Cardiac fibroblast (primary cell): ENCODE measurements around the gene NCKAP1.
"Not testable (repeated sequence)": the region's sequence is repeated elsewhere in the genome, so short reads cannot be mapped to it uniquely, and the experiment has no call there.

Experiments used
- DNase-seq, 2 donors: peaks; one replicate each; pipeline versions ENCODE4 v3.0.0 to v3.0.0-alpha.2; 2010; ENCODE audit warnings: low read depth in 2 of 2
- H3K4me3 ChIP-seq, 2 donors: replicated peaks in 1 of 2; 1 replicate in 1 of 2; 2 replicates in 1 of 2; pipeline ENCODE4 v1.5.1; 2011; ENCODE audit warnings: low read depth in 2 of 2, low read length in 2 of 2, mild to moderate bottlenecking in 2 of 2, moderate library complexity in 1 of 2
- TF ChIP-seq, protein P1 (sequence below): IDR thresholded peaks from one replicate; pipeline ENCODE4 v1.5.1; 2011; ENCODE audit warnings: low read depth, mild to moderate bottlenecking, low read length, inconsistent platforms

Gene NCKAP1

DNA sequence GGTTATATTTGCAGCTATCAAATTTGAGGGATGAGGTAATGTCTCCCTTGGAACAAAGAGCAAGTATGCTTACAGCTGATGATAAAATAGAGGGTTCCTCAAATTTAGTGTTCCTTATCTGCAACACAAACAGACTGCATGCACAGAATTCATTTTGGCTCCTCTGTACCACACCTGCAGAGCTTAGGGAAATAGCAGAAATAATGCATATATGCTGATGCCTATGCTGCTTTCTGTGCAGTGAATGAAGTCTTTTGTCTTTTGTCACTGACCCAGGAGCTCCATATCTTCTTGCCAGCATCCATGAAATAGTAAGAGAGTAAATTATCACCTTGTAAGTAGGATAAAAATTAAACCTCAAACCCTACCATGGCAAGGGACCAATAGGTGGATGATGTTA, 69.8 kb downstream of the NCKAP1 start:
- TF ChIP-seq, protein P1, sequence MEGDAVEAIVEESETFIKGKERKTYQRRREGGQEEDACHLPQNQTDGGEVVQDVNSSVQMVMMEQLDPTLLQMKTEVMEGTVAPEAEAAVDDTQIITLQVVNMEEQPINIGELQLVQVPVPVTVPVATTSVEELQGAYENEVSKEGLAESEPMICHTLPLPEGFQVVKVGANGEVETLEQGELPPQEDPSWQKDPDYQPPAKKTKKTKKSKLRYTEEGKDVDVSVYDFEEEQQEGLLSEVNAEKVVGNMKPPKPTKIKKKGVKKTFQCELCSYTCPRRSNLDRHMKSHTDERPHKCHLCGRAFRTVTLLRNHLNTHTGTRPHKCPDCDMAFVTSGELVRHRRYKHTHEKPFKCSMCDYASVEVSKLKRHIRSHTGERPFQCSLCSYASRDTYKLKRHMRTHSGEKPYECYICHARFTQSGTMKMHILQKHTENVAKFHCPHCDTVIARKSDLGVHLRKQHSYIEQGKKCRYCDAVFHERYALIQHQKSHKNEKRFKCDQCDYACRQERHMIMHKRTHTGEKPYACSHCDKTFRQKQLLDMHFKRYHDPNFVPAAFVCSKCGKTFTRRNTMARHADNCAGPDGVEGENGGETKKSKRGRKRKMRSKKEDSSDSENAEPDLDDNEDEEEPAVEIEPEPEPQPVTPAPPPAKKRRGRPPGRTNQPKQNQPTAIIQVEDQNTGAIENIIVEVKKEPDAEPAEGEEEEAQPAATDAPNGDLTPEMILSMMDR = no peak
- H3K4me3 ChIP-seq = no peak overlapping the region
- no peak for DNase-seq

DNA sequence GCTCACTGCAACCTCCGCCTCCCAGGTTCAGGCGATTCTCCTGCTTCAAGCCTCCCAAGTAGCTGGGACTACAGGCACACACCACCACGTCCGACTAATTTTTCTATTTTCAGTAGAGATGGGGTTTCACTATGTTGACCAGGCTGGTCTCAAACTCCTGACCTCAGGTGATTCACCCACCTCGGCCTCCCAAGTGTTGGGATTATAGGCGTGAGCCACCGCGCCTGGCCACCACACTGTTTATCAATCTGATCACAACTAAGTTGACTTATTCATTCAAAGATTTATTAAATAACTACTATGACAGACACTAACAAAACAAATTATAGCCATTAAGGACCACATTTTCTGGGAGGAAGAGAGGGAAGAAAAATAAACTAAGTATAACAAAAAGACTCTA, 71.9 kb downstream of the NCKAP1 start:
- not testable (repeated sequence) for DNase-seq, H3K4me3 ChIP-seq

DNA sequence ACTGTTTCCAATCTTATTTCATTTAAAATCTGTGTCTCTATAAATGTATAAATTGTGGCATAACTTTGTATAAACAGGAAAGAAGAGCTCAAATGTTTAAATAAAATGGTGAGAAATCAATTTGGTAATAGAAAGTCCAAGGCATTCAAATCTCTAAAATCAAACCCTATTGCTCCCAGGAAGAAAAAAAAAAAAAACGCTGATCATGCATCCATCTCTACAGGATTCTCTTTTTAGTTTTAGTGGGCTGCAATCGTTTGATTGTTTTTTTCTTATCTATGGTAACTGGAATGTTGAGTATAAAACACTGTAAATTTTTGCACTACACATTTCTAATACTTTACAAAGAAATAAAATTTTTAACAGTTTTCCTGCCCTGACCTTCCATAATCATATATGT, 75.6 kb downstream of the NCKAP1 start:
- TF ChIP-seq, protein P1 = no peak
- H3K4me3 ChIP-seq = no peak overlapping the region
- no peak for DNase-seq

DNA sequence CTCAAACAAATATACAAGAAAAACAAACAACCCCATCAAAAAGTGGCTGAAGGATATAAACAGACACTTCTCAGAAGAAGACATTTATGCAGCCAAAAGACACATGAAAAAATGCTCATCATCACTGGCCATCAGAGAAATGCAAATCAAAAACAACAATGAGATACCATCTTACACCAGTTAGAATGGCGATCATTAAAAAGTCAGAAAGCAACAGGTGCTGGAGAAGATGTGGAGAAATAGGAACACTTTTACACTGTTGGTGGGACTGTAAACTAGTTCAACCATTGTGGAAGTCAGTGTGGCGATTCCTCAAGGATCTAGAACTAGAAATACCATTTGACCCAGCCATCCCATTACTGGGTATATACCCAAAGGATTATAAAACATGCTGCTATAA, 77.4 kb downstream of the NCKAP1 start:
- H3K4me3 ChIP-seq, DNase-seq: not testable (repeated sequence)

DNA sequence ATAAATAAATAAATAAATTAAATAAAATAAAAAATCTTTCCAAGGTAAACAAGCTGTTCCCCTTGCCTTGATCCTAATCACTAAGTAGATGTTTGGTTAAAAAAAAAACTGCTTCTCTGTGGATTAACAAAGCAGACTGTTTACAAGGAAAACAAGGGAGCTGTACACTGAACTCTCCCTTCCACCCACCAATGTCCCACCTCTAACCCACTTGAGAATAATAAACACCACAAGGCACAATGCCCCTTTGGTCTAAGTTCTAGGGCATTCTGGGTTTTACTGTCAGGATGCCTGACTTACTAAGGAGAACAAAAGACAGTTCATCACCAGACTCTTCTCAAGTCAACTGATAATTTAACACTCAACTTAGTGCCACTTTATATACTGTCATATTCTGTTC, 83.5 kb downstream of the NCKAP1 start:
- H3K4me3 ChIP-seq = no peak overlapping the region
- DNase-seq = no peak
- TF ChIP-seq, protein P1 = no peak

DNA sequence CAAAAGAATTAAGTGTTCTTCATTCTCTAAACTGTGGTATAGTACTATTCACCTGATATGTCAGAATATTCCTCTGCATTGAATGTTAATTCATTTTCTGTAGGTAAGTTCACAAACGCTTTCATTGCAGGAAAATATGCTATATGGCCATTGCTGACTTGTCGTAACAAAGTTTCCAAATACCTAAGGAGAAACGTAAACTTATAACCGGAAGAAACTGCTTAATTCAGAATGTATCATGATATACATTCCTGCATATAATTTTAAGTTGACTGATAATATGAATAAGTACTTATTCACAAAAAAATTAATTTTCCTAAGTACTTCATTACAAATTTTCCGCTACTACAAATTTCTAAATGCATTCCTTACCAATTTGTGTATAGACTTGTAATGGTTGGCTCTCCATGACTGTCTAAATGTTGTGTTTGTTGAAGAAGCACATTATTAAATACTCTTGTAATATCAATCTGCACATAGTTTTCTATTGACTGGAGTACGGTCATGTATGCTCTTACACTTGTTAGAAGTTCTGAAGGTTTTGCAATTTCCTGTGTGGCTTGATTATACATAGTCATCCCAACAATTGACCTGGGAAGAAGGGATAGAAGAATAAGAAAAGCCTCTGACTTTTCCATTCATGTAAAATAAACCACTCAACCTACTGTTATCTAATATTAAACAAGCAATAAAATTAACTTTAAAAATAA, 85.4 kb downstream of the NCKAP1 start:
- TF ChIP-seq, protein P1 = no peak
- H3K4me3 ChIP-seq = no peak overlapping the region
- DNase-seq = peak; percentile 24 to 93

DNA sequence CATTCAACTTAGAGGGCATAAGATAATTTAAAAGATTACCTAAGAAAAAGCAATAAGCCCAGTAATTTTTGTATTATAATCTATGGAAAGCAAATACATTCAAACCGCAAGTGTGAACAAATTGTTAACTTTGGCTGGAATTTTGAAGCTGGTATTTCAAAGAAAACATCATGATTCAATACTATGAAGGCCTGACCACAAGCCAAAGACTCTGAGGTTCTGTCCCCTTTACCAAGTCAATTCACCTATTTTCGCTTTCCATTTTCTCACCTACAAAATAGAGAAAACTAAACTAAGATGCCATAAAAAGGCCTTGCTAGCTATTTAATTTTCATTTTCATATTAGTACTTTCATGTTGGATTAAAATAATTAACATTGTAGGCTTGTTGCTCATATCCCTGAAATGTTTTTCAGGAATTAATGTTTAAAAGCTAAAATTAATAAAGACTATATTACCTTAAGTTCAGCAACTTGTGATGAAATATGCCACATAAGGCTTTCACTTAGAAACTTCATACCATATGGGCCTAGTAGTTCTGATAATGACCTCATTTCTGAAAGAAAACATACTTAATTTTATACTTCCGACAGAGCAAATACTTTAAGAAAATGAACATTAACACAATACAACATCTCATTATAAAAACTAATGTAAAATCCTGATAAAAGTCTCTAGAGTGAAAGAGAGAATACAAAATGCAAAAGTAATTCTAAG, 86.2 kb downstream of the NCKAP1 start:
- DNase-seq = peak in 1 of 2 donors; percentile 77
- TF ChIP-seq, protein P1 = no peak
- H3K4me3 ChIP-seq = no peak overlapping the region

DNA sequence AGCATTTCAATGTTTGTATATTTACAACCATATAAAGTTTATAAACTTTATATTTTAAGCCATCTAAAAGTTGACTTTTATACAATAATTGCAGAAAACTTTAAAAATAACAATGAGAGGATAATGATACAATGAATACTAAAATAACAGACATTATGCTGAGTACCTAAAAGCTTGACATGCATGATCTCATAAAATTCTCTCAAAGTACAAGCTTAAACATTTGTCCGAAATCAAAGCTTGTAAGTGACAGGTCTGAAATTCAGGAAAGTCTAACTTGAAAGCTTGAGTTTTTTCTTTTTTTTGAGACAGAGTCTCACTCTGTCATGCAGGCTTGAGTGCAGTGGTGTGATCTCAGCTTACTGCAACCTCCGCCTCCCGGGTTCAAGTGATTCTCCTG, 87.7 kb downstream of the NCKAP1 start:
- H3K4me3 ChIP-seq = no peak overlapping the region
- no peak for DNase-seq
- TF ChIP-seq, protein P1 = no peak
